HepG2 (cell line): ENCODE data around the gene FAM43B. TPM values are rescaled to one million over a fixed set of nuclear protein-coding genes. Genes with fewer than 3 reads are reported as not detected.
A peak's percentile ranks its signal among the peaks of the same experiment; 100 is the strongest.

ENCODE experiments used
- HNF4A ChIP-seq: sonication (generic); formaldehyde crosslinking; IDR thresholded peaks from 2 replicates; pipeline ENCODE4 v1.4.0; 2020; ENCODE audit warnings: missing genetic modification reagents
- IRF1 ChIP-seq: sonication (generic); formaldehyde crosslinking; IDR thresholded peaks from 2 replicates; pipeline ENCODE4 v1.4.0; 2020; ENCODE audit warnings: low read depth, mild to moderate bottlenecking, missing genetic modification reagents
- NR1H2 ChIP-seq: sonication (generic); formaldehyde crosslinking; IDR thresholded peaks from 2 replicates; pipeline ENCODE4 v1.8.1; 2022; ENCODE audit warnings: low read depth, missing genetic modification reagents, borderline replicate concordance
- TBX2 ChIP-seq: sonication (generic); formaldehyde crosslinking; IDR thresholded peaks from 2 replicates; pipeline ENCODE4 v1.5.0; 2020; ENCODE audit warnings: missing genetic modification reagents, mild to moderate bottlenecking, borderline replicate concordance
- U2AF1 ChIP-seq: fragments of 200-400 bp; formaldehyde crosslinking; optimal IDR thresholded peaks from 2 replicates; pipeline ENCODE3; 2017; ENCODE audit warnings: mild to moderate bottlenecking, low read depth, low read length
- ZBTB37 ChIP-seq: sonication (generic); formaldehyde crosslinking; IDR thresholded peaks from 2 replicates; pipeline ENCODE4 v1.4.0; 2020; ENCODE audit warnings: mild to moderate bottlenecking, missing genetic modification reagents
- ZBTB4 ChIP-seq: sonication (generic); formaldehyde crosslinking; IDR thresholded peaks from 2 replicates; pipeline ENCODE4 v1.4.0; 2020; ENCODE audit warnings: missing genetic modification reagents, mild to moderate bottlenecking, borderline replicate concordance
- ZBTB7A ChIP-seq: sonication (generic); formaldehyde crosslinking; IDR thresholded peaks from 2 replicates; pipeline ENCODE4 v1.8.0; 2022; ENCODE audit warnings: mild to moderate bottlenecking, missing genetic modification reagents
- ZNF3 ChIP-seq: IDR thresholded peaks from 2 replicates; pipeline ENCODE4 v1.7.0; 2017; ENCODE audit warnings: inconsistent platforms
- ZNF407 ChIP-seq: sonication (generic); formaldehyde crosslinking; IDR thresholded peaks from one replicate; pipeline ENCODE4 v1.5.1; 2020; ENCODE audit warnings: mild to moderate bottlenecking, missing genetic modification reagents; ENCODE audit errors: not compliant biosample characterization
- ZNF589 ChIP-seq: sonication (generic); formaldehyde crosslinking; conservative IDR thresholded peaks from 2 replicates; pipeline ENCODE4 v1.8.0; 2022; ENCODE audit warnings: mild to moderate bottlenecking, moderate library complexity, missing genetic modification reagents
- polyA plus RNA-seq, 8 experiments: library from polyadenylated mRNA; depleted of rRNA in 3 of 8; stranded (reverse) in 7 of 8; unstranded in 1 of 8; fragments of >200 nt; fragmentation: Illumina TruSeq in 4 of 8; extraction: Trizol in 4 of 8; gene quantifications; 2 replicates each; pipeline versions ENCODE4 v1.2.1 to v1.2.3, GENCODE V29; 2011 to 2016; ENCODE audit warnings: low read depth in 4 of 8, missing spikeins in 1 of 8, mixed read lengths in 1 of 8; ENCODE audit not compliant: insufficient read depth in 1 of 8
- total RNA-seq, 5 experiments: library from RNA; depleted of rRNA; stranded (reverse); fragments of >200 nt; fragmentation: Illumina TruSeq; extraction: Trizol; gene quantifications; 2 replicates each; pipeline ENCODE4 v1.2.3, GENCODE V29; 2016; ENCODE audit warnings: low read depth in 1 of 5
- TF ChIP-seq, protein P1 (sequence below): IDR thresholded peaks from 2 replicates; pipeline ENCODE4 v1.6.1; 2018; ENCODE audit warnings: missing genetic modification reagents, mild to moderate bottlenecking, missing compliant biosample characterization

Gene FAM43B
- total and polyA plus RNA-seq, 2 of the 13 experiments (the other 11 are each of a cell fraction or from before 2014, with no cell fraction given): 0.63 to 3.7 TPM

- TF ChIP-seq ZNF407 (CRISPR knock-in tag) (peak; percentile 79), ZBTB37 (CRISPR knock-in tag) (no peak), ZBTB7A (CRISPR knock-in tag) (no peak), ZNF3 (no peak), ZBTB4 (CRISPR knock-in tag) (peak; percentile 77; the same call in 1 of the 2 replicates), HNF4A (peak; percentile 7; the same call in 1 of the 2 replicates), IRF1 (no peak), TBX2 (CRISPR knock-in tag) (peak; percentile 82; the same call in 1 of the 2 replicates), NR1H2 (CRISPR knock-in tag) (no peak), U2AF1 (no peak), ZNF589 (CRISPR knock-in tag) (no peak)
- TF ChIP-seq, protein P1, sequence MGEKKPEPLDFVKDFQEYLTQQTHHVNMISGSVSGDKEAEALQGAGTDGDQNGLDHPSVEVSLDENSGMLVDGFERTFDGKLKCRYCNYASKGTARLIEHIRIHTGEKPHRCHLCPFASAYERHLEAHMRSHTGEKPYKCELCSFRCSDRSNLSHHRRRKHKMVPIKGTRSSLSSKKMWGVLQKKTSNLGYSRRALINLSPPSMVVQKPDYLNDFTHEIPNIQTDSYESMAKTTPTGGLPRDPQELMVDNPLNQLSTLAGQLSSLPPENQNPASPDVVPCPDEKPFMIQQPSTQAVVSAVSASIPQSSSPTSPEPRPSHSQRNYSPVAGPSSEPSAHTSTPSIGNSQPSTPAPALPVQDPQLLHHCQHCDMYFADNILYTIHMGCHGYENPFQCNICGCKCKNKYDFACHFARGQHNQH: no peak
Measured at GRCh38 chr1:20507564-20508410, 44.6 kb upstream of the FAM43B start, which contains the start of gene MUL1 (continued).
